Cardiac muscle cell (in vitro differentiated cells and primary cell): ENCODE data around the gene KAZN. TPM values are rescaled to one million over a fixed set of nuclear protein-coding genes. Genes with fewer than 3 reads are reported as not detected.

ENCODE experiments used
- DNase-seq, 2 donors: peaks; one replicate each; pipeline versions ENCODE4 v3.0.0 to v3.0.0-alpha.2; 2010 to 2017; ENCODE audit warnings: low read depth in 1 of 2, low spot score in 1 of 2
- H3K27ac ChIP-seq: fragments of 200-600 bp; sonication (generic); 2 replicates; pipeline ENCODE4 v1.5.1; 2016
- H3K27me3 ChIP-seq: fragments of 200-600 bp; sonication (generic); 2 replicates; pipeline ENCODE4 v1.6.0; 2016; ENCODE audit warnings: control low read depth
- H3K36me3 ChIP-seq: fragments of 200-600 bp; sonication (generic); 2 replicates; pipeline ENCODE4 v1.5.1; 2016; ENCODE audit warnings: control low read depth
- H3K4me1 ChIP-seq: fragments of 200-600 bp; sonication (generic); 2 replicates; pipeline ENCODE4 v1.8.1; 2017; ENCODE audit warnings: low read depth, mild to moderate bottlenecking, mixed run types
- H3K4me3 ChIP-seq: fragments of 200-600 bp; sonication (generic); 2 replicates; pipeline ENCODE4 v1.5.1; 2016; ENCODE audit warnings: mild to moderate bottlenecking
- H3K9me3 ChIP-seq: fragments of 200-600 bp; sonication (generic); 2 replicates; pipeline ENCODE4 v1.5.1; 2017; ENCODE audit warnings: low read depth, mild to moderate bottlenecking, control low read depth
- CTCF ChIP-seq: IDR thresholded peaks from 2 replicates; pipeline ENCODE4 v1.5.1; 2012; ENCODE audit warnings: low read depth, mild to moderate bottlenecking, low read length
- polyA plus RNA-seq: library from polyadenylated mRNA; unstranded; fragments of >200 nt; fragmentation: Nextera tagmentation; extraction: Ambion mirVana; gene quantifications from 2 replicates; pipeline ENCODE4 v1.2.1, GENCODE V29; 2016
- total RNA-seq: library from RNA; depleted of rRNA; stranded (reverse); fragments of >200 nt; gene quantifications from 2 replicates; pipeline ENCODE4 v1.2.3, GENCODE V29; 2016

The KAZN gene
- total and polyA plus RNA-seq, 2 experiments from 2014 or later, result 17.5 to 26.9 TPM

GRCh38 chr1:14725238-14725637 lies 126.8 kb downstream of the KAZN start:
- Histone ChIP-seq H3K4me3 (no peak overlapping the region), H3K4me1 (no peaks in the 10 kb centered on the region), H3K9me3 (no peaks in the 10 kb centered on the region), H3K27ac (no peak overlapping the region), H3K27me3 (no peaks in the 10 kb centered on the region), H3K36me3 (no peaks in the 10 kb centered on the region)
- no peak for TF ChIP-seq CTCF
- no peak for DNase-seq

GRCh38 chr1:14725695-14726094 lies 127.2 kb downstream of the KAZN start:
- Histone ChIP-seq H3K27me3 (no peaks in the 10 kb centered on the region), H3K4me3 (no peak overlapping the region), H3K4me1 (no peaks in the 10 kb centered on the region), H3K27ac (no peak overlapping the region), H3K36me3 (no peaks in the 10 kb centered on the region), H3K9me3 (no peaks in the 10 kb centered on the region)
- TF ChIP-seq CTCF, result no peak
- no peak for DNase-seq

GRCh38 chr1:14726606-14727005 lies 128.1 kb downstream of the KAZN start:
- Histone ChIP-seq H3K4me1 (no peaks in the 10 kb centered on the region), H3K36me3 (no peaks in the 10 kb centered on the region), H3K27ac (no peak overlapping the region), H3K27me3 (no peaks in the 10 kb centered on the region), H3K4me3 (no peak overlapping the region), H3K9me3 (no peaks in the 10 kb centered on the region)
- no peak for DNase-seq
- TF ChIP-seq CTCF, result no peak

- TF ChIP-seq CTCF, result no peak
- Histone ChIP-seq H3K9me3 (no peaks in the 10 kb centered on the region), H3K4me1 (peaks cover 14% of the 10 kb centered on the region)
Measured at GRCh38 chr1:14728516-14728915, 130.0 kb downstream of the KAZN start.

GRCh38 chr1:14732728-14733047 lies 134.2 kb downstream of the KAZN start:
- Histone ChIP-seq H3K9me3 (no peaks in the 10 kb centered on the region), H3K4me3 (no peak overlapping the region), H3K27ac (no peak overlapping the region), H3K4me1 (peaks cover 17% of the 10 kb centered on the region), H3K36me3 (no peaks in the 10 kb centered on the region), H3K27me3 (no peaks in the 10 kb centered on the region)
- TF ChIP-seq CTCF, result no peak
- no peak for DNase-seq

More at GRCh38 chr1:14728516-14728915, 130.0 kb downstream of the KAZN start:
- Histone ChIP-seq H3K36me3 (no peaks in the 10 kb centered on the region), H3K27me3 (no peaks in the 10 kb centered on the region), H3K27ac (no peak overlapping the region), H3K4me3 (no peak overlapping the region)
- DNase-seq, result no peak
